Measurements from ENCODE around the gene PRRX2. TPM values are rescaled to one million over a fixed set of nuclear protein-coding genes. Genes with fewer than 3 reads are reported as not detected.
"Not testable (repeated sequence)": the region's sequence is repeated elsewhere in the genome, so short reads cannot be mapped to it uniquely, and the experiment has no call there.

The PRRX2 gene
- total RNA-seq, 1 donor from 2014 or later: 1.1 TPM

DNA sequence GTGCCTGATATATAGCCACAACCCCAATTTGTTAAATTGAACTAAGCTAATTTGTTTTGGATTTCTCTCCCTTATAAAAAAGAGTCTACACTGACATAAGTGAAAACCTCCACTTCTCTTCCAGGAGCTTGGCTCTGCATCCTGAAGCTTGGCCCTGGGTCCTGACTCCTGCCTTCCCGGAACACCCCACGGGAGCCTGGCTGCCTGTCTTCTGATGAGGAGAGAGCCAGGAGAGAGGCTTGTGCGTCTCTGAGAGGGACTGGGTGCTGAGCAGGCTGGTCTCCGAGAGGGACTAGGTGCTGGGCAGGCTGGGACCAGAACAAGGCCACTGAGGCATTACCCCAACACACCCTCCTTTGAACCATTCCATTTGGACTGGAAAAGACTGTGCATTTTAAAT is 93.9 kb downstream of the PRRX2 start:
- no peaks in the 10 kb centered on the region for H3K27me3 ChIP-seq
- no peak overlapping the region for H3K4me3 ChIP-seq
- no peaks in the 10 kb centered on the region for H3K36me3 ChIP-seq
- DNase-seq: no peak
- H3K27ac ChIP-seq: no peak overlapping the region
- H3K4me1 ChIP-seq: peaks cover 21% of the 10 kb centered on the region
- TF ChIP-seq, protein P1, sequence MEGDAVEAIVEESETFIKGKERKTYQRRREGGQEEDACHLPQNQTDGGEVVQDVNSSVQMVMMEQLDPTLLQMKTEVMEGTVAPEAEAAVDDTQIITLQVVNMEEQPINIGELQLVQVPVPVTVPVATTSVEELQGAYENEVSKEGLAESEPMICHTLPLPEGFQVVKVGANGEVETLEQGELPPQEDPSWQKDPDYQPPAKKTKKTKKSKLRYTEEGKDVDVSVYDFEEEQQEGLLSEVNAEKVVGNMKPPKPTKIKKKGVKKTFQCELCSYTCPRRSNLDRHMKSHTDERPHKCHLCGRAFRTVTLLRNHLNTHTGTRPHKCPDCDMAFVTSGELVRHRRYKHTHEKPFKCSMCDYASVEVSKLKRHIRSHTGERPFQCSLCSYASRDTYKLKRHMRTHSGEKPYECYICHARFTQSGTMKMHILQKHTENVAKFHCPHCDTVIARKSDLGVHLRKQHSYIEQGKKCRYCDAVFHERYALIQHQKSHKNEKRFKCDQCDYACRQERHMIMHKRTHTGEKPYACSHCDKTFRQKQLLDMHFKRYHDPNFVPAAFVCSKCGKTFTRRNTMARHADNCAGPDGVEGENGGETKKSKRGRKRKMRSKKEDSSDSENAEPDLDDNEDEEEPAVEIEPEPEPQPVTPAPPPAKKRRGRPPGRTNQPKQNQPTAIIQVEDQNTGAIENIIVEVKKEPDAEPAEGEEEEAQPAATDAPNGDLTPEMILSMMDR (IDR thresholded peaks at IDR 0.05): no peak
- intact Hi-C loops (cut with DNase I): no loop called here
- ATAC-seq: no peak
- no peaks in the 10 kb centered on the region for H3K9me3 ChIP-seq

DNA sequence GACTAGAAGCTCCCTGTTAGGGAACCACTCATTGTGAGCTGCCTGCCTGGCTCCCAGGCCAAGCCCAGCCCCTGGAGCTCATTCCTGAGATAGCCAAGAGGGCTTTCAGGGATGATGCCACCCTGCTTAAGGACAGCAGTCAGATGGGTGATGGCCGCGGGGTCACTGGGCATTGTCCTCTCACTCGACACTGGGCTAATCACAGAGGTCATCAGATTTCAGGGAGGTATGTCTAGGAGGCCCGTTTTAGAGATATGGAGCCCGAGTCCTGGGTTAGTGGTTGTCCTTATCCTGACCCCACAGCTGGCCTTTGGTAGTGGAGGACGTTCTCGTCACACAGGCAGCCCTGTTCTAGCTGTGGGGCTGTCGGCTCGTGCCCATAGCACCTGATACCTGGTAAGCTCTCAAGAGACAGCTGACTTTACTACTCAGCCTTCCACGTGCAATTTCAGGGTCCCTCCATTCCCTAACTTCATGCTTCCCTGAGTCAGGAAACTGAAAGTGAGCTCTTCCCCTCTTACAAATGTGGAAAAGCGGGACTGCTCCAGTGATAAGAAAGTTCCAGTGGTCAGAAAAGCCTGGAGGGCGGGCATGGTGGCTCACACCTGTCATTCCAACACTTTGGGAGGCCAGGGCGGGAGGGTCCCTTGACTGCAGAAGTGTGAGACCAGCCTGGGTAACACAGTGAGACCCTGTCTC is 94.5 kb downstream of the PRRX2 start:
- H3K4me3 ChIP-seq: no peak overlapping the region
- no peaks in the 10 kb centered on the region for H3K9me3 ChIP-seq
- no peaks in the 10 kb centered on the region for H3K36me3 ChIP-seq
- no peak overlapping the region for H3K27ac ChIP-seq
- H3K4me1 ChIP-seq: peaks cover 21% of the 10 kb centered on the region
- DNase-seq (no peak), ATAC-seq (no peak)
- intact Hi-C loops (cut with DNase I): no loop called here
- TF ChIP-seq, protein P1 (IDR thresholded peaks at IDR 0.05): no peak
- no peaks in the 10 kb centered on the region for H3K27me3 ChIP-seq

DNA sequence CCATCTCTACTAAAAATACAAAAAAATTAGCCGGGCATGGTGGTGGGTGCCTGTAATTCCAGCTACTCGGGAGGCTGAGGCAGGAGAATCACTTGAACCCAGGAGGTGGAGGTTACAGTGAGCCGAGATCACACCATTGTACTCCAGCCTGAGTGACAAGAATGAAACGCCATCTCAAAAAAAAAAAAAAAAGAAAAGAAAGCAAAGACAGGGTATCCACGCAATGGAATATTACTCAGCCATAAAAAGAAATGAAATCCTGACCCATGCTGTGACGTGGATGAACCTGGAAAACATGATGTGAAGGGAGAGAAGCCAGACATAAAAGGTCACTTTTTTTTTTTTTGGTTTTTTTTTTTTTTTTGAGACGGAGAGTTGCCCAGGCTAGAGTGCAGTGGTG is 95.3 kb downstream of the PRRX2 start:
- H3K9me3 ChIP-seq; H3K36me3 ChIP-seq; ATAC-seq; intact Hi-C loops (cut with DNase I); DNase-seq; H3K27me3 ChIP-seq; H3K4me3 ChIP-seq: not testable (repeated sequence)
- Histone ChIP-seq H3K27ac (peak overlapping the region; percentile 67), H3K4me1 (peaks cover 21% of the 10 kb centered on the region)

DNA sequence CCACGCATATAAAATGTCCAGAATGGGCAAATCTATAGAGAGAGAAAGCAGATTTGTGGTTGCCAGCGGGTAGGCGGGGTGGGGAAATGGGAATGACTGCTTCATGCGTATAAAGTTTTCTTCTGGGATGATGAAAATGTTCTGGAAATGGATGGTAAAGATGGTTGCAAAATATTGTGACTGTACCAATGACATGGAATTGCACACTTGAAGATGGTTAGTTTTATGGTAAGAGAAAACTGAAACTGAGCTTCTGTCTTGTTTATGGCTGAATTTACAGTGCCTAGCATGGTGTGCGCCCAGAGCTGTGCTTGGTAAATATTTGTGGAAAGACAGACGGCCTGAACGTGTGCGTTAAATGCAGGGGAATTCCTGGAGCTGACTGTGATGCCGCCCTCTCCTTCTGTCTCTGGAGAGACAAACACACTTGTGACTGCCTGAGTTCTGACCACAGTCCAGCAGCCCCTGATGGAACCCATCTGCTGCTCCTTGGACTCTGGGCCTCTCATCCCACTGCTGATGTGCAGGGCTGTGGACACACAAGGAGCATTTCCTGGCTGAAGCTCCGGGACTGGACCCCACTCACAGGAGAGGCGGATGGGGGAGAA is 96.0 kb downstream of the PRRX2 start:
- no peak for DNase-seq
- Histone ChIP-seq H3K4me3 (no peak overlapping the region), H3K27ac (peak overlapping the region; percentile 67), H3K9me3 (no peaks in the 10 kb centered on the region), H3K4me1 (peaks cover 21% of the 10 kb centered on the region), H3K36me3 (no peaks in the 10 kb centered on the region), H3K27me3 (no peaks in the 10 kb centered on the region)
- intact Hi-C loops (cut with DNase I): no loop called here
- ATAC-seq: peak; percentile 56
- TF ChIP-seq, protein P1 (IDR thresholded peaks at IDR 0.05): no peak

DNA sequence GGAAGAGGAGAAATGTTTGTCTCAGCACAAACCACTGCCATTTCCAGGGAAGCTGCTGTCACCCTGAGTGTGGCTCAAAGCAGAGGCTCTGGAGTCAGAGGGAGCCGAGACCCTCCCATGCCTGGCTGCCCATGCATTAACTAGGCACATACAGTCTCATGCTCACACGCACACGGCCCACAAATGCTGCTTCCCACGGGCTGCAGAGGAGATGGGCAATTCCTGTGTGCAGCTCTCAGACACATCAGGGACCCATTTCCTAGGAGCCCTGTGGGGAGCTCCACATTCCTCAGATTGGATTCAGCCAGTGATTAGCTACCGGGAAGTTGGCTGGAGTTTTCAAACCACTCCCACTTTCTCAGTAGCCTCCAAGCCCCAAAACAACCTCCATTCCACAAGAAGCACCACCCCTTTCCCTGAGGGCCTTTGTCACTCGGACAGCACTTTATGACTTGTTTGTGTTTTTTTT is 96.5 kb downstream of the PRRX2 start:
- no peak for DNase-seq
- TF ChIP-seq, protein P1 (IDR thresholded peaks at IDR 0.05): no peak
- H3K36me3 ChIP-seq: no peaks in the 10 kb centered on the region
- peak overlapping the region; percentile 67 for H3K27ac ChIP-seq
- intact Hi-C loops (cut with DNase I): no loop called here
- no peaks in the 10 kb centered on the region for H3K27me3 ChIP-seq
- H3K9me3 ChIP-seq: no peaks in the 10 kb centered on the region
- no peak for ATAC-seq
- H3K4me1 ChIP-seq: peaks cover 21% of the 10 kb centered on the region
- H3K4me3 ChIP-seq: no peak overlapping the region

DNA sequence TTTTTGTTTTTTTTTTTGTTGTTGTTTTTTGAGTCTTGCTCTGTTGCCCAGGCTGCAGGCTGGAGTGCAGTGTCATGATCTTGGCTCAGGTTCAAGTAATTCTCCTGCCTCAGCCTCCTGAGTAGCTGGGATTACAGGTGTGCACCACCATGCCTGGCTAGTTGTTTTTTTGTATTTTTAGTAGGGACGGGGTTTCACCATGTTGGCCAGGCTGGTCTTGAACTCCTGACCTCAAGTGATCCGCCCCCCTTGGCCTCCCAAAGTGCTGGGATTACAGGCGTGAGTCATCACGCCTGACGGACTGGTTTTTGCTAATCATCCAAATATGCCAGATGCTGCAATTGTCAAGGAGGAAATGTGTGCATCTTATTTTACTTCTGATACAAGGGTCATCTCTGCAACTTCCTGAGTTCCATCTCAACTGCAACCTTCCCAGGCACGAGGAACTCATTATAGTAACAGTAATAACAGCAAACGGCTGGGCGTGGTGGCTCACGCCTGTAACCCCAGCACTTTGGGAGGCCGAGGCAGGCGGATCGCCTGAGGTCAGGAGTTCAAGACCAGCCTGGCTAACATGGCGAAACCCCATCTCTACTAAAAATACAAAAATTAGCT is 97.0 kb downstream of the PRRX2 start:
- H3K9me3 ChIP-seq; intact Hi-C loops (cut with DNase I); H3K4me3 ChIP-seq; H3K27me3 ChIP-seq; H3K36me3 ChIP-seq: not testable (repeated sequence)
- Histone ChIP-seq H3K27ac (peak overlapping the region; percentile 67), H3K4me1 (peaks cover 17% of the 10 kb centered on the region)
- peak; percentile 76 for ATAC-seq
- peak; percentile 70 for DNase-seq
